Activated T-cell treated with anti-CD3 and anti-CD28 coated beads, Interleukin-2, amount 50 U/mL, for 72 hours (primary cell): ENCODE measurements around the gene UBE3C. TPM values are rescaled to one million over a fixed set of nuclear protein-coding genes. Genes with fewer than 3 reads are reported as not detected.
"Not testable (repeated sequence)": the region's sequence is repeated elsewhere in the genome, so short reads cannot be mapped to it uniquely, and the experiment has no call there.

Experiments used
- ATAC-seq, 2 donors: fragments of 150-1000 bp; cut with Tn5 transposase; replicated peaks in 1 of 2; 2 replicates each; pipeline ENCODE4 v1.10.0; 2021; ENCODE audit warnings: moderate library complexity in 2 of 2, mild to moderate bottlenecking in 1 of 2
- DNase-seq, 2 donors: peaks; one replicate each; pipeline ENCODE4 v3.0.0; 2021 to 2022; ENCODE audit warnings: mixed read lengths in 1 of 2
- H3K27ac Mint-ChIP-seq: one replicate; pipeline ENCODE4 v1.8.0; 2022; ENCODE audit warnings: mild to moderate bottlenecking, moderate library complexity, mixed read lengths
- H3K27me3 Mint-ChIP-seq: one replicate; pipeline ENCODE4 v1.8.0; 2022; ENCODE audit warnings: low read depth, mixed read lengths
- H3K36me3 Mint-ChIP-seq, 2 donors: one replicate each; pipeline ENCODE4 v1.8.0; 2022; ENCODE audit warnings: mixed read lengths in 2 of 2, mild to moderate bottlenecking in 1 of 2; ENCODE audit not compliant: insufficient read depth in 2 of 2
- H3K4me1 Mint-ChIP-seq: one replicate; pipeline ENCODE4 v1.8.0; 2022; ENCODE audit warnings: low read depth, mixed read lengths
- H3K4me3 Mint-ChIP-seq, 2 donors: one replicate each; pipeline ENCODE4 v1.8.0; 2022; ENCODE audit warnings: mild to moderate bottlenecking in 2 of 2, mixed read lengths in 2 of 2, moderate library complexity in 2 of 2
- H3K9me3 Mint-ChIP-seq, 2 donors: one replicate each; pipeline ENCODE4 v1.8.0; 2022; ENCODE audit warnings: mixed read lengths in 2 of 2
- total RNA-seq, 2 donors: library from RNA; stranded (reverse); gene quantifications; one replicate each; pipeline ENCODE4 v1.2.3, GENCODE V29; 2022

Gene UBE3C
- total RNA-seq, 2 donors from 2014 or later = 39.6 to 42.6 TPM

DNA sequence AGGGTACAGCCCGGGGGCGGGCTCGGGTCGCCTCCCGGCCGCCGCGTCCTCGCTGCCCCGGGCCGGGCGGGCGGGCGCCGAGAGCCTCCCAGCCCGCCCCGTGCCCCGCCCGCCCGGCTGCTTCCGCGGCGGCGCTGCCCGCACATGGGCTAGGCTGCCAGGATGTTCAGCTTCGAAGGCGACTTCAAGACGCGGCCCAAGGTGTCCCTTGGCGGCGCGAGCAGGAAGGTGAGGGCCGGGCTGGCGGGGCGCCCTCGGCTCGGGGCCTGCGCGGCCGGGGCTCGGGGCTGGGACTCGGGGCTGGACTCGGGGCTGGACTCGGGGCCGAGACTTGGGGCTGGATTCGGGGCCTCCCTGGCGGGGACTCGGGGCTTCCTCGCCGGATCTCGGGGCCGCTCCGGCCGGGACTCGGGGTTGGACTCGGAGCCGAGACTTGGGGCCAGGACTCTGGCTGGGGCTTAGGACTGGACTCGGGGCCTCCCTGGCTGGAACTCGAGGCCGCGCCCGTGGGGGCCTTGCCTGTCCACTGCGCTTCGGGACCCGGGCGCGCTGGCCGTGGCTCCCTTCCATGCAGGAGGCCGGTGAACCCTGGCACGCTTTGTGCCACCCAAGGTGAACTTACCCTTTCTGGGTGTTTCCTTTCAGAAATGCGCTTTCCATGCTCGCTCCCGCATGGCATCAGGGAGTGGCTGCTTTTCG, 534 bp downstream of the UBE3C start:
- peak; percentile 78 for ATAC-seq
- peak; percentile 74 to 77 for DNase-seq
- H3K36me3 Mint-ChIP-seq = peaks cover 10 to 23% of the 10 kb centered on the region in 2 donors
- no peaks in the 10 kb centered on the region for H3K9me3 Mint-ChIP-seq
- H3K4me1 Mint-ChIP-seq = peaks cover 51% of the 10 kb centered on the region
- no peaks in the 10 kb centered on the region for H3K27me3 Mint-ChIP-seq
- peak overlapping the region; percentile 76 for H3K27ac Mint-ChIP-seq
- H3K4me3 Mint-ChIP-seq = peak overlapping the region; percentile 76 to 90

DNA sequence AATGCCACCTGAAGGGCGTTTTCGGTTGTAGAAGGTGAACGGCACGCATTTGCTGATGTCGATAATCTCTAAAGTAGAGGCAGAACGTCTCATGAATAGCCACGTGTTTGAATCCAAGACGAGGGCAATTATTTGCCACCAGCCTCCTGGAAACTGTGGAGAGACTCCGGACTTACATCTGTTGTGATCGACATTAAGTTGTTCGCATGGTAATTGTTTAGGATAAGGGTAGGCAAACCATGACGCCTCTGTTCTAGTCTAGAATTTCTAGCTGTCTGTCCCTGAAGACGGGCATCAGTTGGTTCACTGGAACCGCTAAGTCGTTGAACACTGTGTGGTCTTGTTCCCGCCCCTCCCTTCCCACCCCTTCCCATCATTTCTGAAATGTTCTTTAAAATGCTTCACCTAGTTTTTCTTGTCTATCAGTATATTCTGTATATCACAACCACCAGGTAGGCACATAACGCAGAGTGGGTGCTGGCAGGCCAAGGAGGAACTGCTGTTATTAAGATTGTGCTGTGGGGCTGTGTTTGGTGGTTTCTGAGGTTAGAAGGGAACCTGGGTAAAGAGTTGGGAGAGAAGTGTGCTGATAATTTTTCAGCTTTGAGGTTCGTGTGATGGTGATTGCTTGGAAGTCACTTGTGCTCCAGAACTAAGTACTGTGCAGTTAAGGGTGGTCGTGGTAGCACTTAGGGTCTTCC, 1.2 kb downstream of the UBE3C start:
- H3K9me3 Mint-ChIP-seq = no peaks in the 10 kb centered on the region
- peaks cover 10 to 23% of the 10 kb centered on the region in 2 donors for H3K36me3 Mint-ChIP-seq
- peak overlapping the region; percentile 76 to 90 for H3K4me3 Mint-ChIP-seq
- peaks cover 55% of the 10 kb centered on the region for H3K4me1 Mint-ChIP-seq
- H3K27me3 Mint-ChIP-seq = no peaks in the 10 kb centered on the region
- no peak for DNase-seq
- ATAC-seq = no peak
- H3K27ac Mint-ChIP-seq = peak overlapping the region; percentile 76

DNA sequence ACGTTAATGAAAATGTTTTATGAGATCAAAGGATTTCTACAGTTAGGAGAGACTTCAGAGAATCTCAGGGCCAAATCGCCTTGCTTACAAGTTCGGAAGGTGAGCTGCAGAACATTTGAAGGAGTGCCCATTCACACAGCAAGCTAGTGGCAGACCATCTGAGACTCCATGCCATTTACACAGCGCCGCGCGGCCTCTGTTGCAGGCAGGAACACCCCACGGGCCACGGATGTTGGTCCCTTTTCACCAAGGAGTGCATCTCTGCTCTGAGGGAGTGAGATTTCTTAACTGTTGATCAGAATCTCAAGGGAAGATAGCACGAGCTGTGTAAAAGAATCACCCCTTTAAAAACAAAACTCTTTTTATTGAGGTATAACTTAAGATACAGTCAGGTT, 1.8 kb downstream of the UBE3C start:
- peak overlapping the region; percentile 76 for H3K27ac Mint-ChIP-seq
- ATAC-seq (no peak), DNase-seq (no peak)
- H3K4me3 Mint-ChIP-seq = peak overlapping the region; percentile 76 to 90
- H3K4me1 Mint-ChIP-seq = peaks cover 56% of the 10 kb centered on the region
- peaks cover 10 to 23% of the 10 kb centered on the region in 2 donors for H3K36me3 Mint-ChIP-seq
- no peaks in the 10 kb centered on the region for H3K9me3 Mint-ChIP-seq
- no peaks in the 10 kb centered on the region for H3K27me3 Mint-ChIP-seq

DNA sequence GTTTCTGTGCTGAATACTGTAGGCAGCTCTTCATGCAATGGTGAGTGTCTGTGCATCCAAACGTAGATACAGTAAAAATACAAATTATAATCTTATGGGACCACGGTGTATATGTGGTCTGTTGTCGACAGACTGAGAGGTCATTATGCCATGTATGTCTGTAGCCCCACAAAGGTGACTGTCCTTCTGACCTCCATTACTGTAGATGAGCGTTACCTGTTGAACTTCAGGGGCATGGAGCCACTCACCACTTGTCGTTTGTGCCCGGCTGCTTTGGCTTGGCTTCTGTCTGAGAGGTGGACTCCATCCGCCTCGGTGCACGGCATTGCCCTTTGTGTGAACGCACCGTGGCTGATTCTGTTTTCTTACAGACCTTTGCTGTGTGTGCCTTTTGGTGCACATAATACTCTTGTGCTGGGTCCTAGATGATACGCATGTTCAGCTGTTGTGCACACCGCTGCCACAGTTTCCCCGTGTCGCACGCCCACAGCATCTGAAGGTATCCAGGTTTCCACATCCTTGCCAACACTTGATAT, 2.9 kb downstream of the UBE3C start:
- Mint-ChIP-seq H3K36me3 (peaks cover 11 to 30% of the 10 kb centered on the region in 2 donors), H3K9me3 (no peaks in the 10 kb centered on the region), H3K4me3 (peak overlapping the region in 1 of 2 donors; percentile 76), H3K27me3 (no peaks in the 10 kb centered on the region), H3K4me1 (peaks cover 62% of the 10 kb centered on the region), H3K27ac (no peak overlapping the region)
- ATAC-seq (no peak), DNase-seq (no peak)

DNA sequence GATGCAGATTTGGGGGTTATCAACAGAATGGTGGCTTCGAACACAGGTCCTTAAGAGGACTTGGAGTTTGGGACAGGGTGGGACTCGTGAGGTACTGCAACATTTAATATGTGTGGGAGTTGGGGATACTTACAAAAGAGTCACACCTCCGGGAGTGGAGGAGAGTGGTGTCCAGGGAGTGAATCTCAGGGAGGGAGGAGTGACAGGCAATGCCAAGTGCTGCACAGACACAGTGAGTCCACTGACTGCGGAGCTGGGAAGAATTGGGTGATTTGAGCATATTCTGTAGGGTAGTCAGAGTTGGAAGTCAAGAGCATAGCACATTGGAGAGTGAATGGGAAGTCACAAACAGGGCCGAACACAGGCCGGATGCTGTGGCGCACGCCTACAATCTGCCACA, 5.1 kb downstream of the UBE3C start:
- ATAC-seq (no peak), DNase-seq (no peak)
- H3K4me3 Mint-ChIP-seq = peak overlapping the region in 1 of 2 donors; percentile 6
- H3K27me3 Mint-ChIP-seq = no peaks in the 10 kb centered on the region
- H3K9me3 Mint-ChIP-seq = no peaks in the 10 kb centered on the region
- H3K36me3 Mint-ChIP-seq = peaks cover 11 to 32% of the 10 kb centered on the region in 2 donors
- H3K4me1 Mint-ChIP-seq = peaks cover 81% of the 10 kb centered on the region
- peak overlapping the region; percentile 26 for H3K27ac Mint-ChIP-seq

DNA sequence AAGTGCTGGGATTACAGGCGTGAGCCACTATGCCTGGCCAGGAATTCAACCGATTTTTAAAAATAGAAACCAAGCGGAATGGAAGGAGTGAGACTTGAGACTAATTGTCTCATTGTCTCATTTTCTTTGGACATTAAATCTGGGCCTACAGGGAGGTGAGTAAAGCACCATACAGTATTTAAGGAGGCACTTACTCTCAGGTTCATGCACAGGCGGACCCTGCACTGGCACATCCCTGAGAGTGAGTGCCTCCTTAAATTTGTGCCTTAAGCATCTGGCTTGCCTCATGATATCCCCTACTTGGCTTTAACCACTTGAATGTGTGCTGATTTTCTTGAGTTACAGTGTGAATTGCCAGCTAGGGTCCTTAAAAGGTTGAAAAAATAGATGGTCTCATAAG, 10.6 kb downstream of the UBE3C start:
- Mint-ChIP-seq H3K9me3 (no peaks in the 10 kb centered on the region), H3K4me1 (peaks cover 63% of the 10 kb centered on the region), H3K27ac (no peak overlapping the region), H3K36me3 (peaks cover 2 to 16% of the 10 kb centered on the region in 2 donors), H3K4me3 (no peak overlapping the region), H3K27me3 (no peaks in the 10 kb centered on the region)
- DNase-seq (no peak), ATAC-seq (no peak)

DNA sequence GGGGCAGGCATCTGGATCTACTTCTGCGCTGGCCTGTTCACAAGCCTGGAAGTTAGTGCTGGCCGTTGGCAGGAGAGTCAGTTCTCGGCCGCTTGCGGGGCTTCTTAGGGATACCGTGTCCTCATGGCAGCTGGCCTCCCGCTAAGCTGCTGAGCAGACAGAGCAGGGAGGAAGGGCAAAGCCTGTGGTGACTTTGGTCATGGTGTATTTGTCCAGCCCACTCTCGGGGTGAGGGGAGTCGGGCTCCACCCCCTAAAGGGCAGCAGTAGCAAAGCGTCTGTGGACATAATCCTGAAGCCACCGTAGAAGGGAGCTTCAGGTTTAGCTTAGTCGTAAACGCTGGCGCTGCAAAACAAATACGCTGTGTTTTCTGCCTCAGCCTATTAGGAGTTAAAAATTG, 12.2 kb downstream of the UBE3C start:
- H3K27me3 Mint-ChIP-seq = no peaks in the 10 kb centered on the region
- H3K9me3 Mint-ChIP-seq = no peaks in the 10 kb centered on the region
- ATAC-seq (no peak), DNase-seq (no peak)
- no peak overlapping the region for H3K4me3 Mint-ChIP-seq
- peaks cover 2 to 14% of the 10 kb centered on the region in 2 donors for H3K36me3 Mint-ChIP-seq
- H3K27ac Mint-ChIP-seq = no peak overlapping the region
- H3K4me1 Mint-ChIP-seq = peaks cover 64% of the 10 kb centered on the region

DNA sequence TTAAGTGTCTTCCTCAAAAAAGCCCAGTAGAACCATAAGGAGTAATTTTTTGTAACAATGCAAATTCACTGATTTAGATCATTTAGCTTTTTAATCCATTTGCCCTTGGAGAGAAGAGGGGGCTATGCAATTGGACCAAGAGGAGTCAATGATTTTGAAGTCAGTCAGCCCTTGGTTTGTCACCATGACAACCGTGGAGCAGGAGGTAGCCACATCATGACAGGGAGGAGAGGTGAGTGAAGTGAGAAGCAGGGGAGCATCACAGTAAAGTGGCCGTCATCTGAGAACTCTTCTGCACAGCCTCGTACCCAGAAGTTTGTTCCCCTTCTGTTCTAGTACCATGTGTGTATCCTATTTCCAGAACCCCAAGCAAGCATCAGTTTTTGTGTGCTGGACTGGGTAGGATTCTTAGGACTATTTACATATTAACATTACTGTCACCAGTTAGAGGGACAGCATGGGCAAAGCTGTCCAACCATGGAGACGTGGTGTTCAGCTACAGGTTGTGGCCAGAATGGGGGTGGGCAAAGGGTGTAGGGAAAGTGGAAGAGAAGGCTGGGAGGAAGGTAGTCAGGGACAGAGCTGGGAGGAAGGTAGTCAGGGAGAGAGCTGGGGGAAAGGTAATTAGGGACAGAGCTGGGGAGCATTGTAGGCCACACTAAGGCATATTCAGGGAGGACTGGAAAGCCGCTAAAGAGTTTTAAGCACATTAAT, 13.1 kb downstream of the UBE3C start:
- no peaks in the 10 kb centered on the region for H3K9me3 Mint-ChIP-seq
- no peaks in the 10 kb centered on the region for H3K27me3 Mint-ChIP-seq
- peak overlapping the region; percentile 56 for H3K27ac Mint-ChIP-seq
- ATAC-seq (no peak), DNase-seq (no peak)
- H3K4me3 Mint-ChIP-seq = no peak overlapping the region
- H3K4me1 Mint-ChIP-seq = peaks cover 62% of the 10 kb centered on the region
- peaks cover 0 to 9% of the 10 kb centered on the region in 2 donors for H3K36me3 Mint-ChIP-seq

DNA sequence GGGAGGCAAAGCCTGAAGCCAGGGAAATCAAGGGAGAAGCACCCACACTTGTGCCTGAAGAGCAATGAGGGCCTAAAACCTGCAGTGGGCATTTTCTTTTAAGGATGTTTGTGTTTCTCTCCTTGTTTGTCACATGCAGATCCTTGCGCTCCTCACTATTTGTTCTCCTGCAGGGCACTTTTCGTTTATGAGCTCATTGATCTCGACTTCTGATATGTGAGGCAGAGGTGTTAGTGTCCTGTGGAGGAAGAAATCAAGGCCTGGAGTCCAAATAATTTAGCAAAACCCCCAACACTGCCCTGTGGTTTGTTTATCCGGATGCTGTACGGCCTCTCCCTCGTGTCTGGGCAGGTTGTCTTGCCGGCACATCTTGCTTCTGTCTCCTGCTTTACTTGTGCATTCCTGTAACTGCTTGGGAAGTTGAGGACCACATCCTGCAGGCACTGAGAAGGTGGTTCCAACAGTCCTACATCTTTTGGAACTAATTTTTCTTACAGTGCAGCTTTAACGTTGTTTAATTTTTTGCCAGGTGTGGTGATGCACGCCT, 13.7 kb downstream of the UBE3C start:
- no peak overlapping the region for H3K27ac Mint-ChIP-seq
- no peak overlapping the region for H3K4me3 Mint-ChIP-seq

DNA sequence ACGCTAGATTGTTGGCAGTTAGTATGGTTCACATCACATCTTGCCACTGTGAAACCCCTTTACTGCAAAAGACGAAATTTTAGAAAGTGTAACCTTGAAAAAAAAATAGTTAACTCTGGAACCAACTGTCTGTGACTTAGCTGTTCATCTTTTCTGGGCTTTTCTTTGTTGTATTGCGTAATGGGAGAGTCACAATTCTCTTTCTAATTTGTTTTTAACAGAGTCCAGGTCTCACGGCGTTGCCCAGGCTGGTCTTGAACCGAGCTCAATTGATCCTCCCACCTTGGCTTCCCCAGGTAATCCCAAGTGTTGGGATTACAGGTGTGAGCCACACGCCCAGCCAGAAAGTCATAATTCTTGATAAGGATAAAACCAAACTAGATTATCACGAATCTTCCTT, 14.5 kb downstream of the UBE3C start:
- Mint-ChIP-seq H3K9me3 (no peaks in the 10 kb centered on the region), H3K4me1 (peaks cover 47% of the 10 kb centered on the region), H3K27ac (no peak overlapping the region), H3K27me3 (no peaks in the 10 kb centered on the region), H3K36me3 (peaks cover 0 to 7% of the 10 kb centered on the region in 2 donors), H3K4me3 (no peak overlapping the region)
- DNase-seq = no peak
- ATAC-seq = no peak

More for the DNA sequence above, 13.7 kb downstream of the UBE3C start:
- DNase-seq (no peak), ATAC-seq (no peak)
- H3K27me3 Mint-ChIP-seq = no peaks in the 10 kb centered on the region
- no peaks in the 10 kb centered on the region for H3K9me3 Mint-ChIP-seq
- H3K36me3 Mint-ChIP-seq = peaks cover 0 to 7% of the 10 kb centered on the region in 2 donors
- H3K4me1 Mint-ChIP-seq = peaks cover 55% of the 10 kb centered on the region

DNA sequence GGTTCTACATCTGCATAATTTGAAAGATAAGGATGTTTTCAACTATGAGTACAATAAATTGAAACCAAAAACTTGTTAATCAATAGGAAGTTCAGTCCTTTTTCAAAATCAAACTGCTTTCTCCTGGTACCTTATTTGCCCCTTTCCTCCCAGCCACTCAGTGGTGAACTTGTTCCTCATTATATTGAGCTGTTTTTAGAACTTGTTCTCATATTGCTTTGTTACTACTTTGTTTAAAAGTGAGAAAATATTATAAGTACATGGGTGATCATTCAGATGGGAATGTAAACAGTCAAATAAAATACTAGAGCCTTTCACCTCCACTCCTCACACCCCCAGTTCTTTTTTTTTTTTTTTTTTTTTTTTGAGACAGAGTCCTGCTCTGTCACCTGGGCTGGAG, 17.2 kb downstream of the UBE3C start:
- ATAC-seq (no peak), DNase-seq (no peak)
- peaks cover 0 to 13% of the 10 kb centered on the region in 2 donors for H3K36me3 Mint-ChIP-seq
- H3K27ac Mint-ChIP-seq = no peak overlapping the region
- no peak overlapping the region for H3K4me3 Mint-ChIP-seq
- H3K4me1 Mint-ChIP-seq = peaks cover 37% of the 10 kb centered on the region
- no peaks in the 10 kb centered on the region for H3K27me3 Mint-ChIP-seq
- H3K9me3 Mint-ChIP-seq = no peaks in the 10 kb centered on the region

DNA sequence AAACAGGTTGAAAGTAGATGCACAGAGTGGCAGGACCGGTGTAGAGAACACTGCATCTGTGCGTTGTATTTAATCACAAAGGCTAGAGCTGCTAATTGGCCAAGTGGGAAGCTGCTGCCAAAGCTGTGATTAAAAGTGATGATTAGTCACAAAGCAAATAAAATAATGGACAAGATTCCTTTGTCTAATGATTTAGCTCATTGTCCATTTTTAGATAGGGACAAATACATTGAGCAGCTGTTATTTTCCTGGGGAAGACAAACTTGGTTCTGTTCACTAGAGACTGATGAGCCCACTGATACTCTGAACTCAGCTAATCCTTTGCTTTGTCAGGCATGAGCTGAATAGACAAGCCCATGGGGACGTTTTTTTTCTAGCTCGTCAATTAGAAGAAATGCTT, 19.7 kb downstream of the UBE3C start:
- Mint-ChIP-seq H3K4me1 (peaks cover 21% of the 10 kb centered on the region), H3K27me3 (no peaks in the 10 kb centered on the region), H3K4me3 (no peak overlapping the region), H3K36me3 (peaks cover 0 to 8% of the 10 kb centered on the region in 2 donors), H3K27ac (peak overlapping the region; percentile 24), H3K9me3 (no peaks in the 10 kb centered on the region)
- ATAC-seq (no peak), DNase-seq (no peak)

DNA sequence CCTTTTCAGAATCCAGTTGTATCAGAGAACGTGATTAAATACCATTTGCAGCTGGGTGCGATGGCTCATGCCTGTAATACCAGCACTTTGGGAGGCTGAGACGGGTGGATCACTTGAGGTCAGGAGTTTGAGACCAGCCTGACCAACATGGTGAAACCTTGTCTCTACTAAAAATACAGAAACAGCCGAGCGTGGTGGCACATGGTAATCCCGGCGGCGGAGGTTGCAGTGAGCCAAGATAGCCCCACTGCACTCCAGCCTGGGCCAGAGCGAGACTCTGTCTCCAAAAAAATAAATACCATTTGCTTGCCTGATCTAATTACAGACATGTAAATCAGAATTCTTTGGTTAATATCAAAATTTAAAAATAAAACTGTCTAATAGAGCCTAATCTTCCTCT, 20.8 kb downstream of the UBE3C start:
- not testable (repeated sequence) for DNase-seq, H3K27me3 Mint-ChIP-seq, H3K9me3 Mint-ChIP-seq, H3K4me3 Mint-ChIP-seq, ATAC-seq, H3K27ac Mint-ChIP-seq
- peaks cover 15% of the 10 kb centered on the region for H3K4me1 Mint-ChIP-seq
- peaks cover 1 to 13% of the 10 kb centered on the region in 2 donors for H3K36me3 Mint-ChIP-seq
